LNCaP clone FGC (cell line): ENCODE measurements around the gene STK36.

Experiments
- DNase-seq: peaks from one replicate; pipeline ENCODE4 v3.0.0-alpha.2; 2011; ENCODE audit warnings: low read depth
- H3K4me3 ChIP-seq: 2 replicates; pipeline ENCODE4 v1.5.1; 2011; ENCODE audit warnings: mild to moderate bottlenecking, low read depth, low read length, control low read depth
- CTCF ChIP-seq: IDR thresholded peaks from 2 replicates; pipeline ENCODE4 v1.5.1; 2012; ENCODE audit warnings: mild to moderate bottlenecking; ENCODE audit not compliant: control insufficient read depth, insufficient read depth; ENCODE audit errors: extremely low read depth

STK36 gene

DNA sequence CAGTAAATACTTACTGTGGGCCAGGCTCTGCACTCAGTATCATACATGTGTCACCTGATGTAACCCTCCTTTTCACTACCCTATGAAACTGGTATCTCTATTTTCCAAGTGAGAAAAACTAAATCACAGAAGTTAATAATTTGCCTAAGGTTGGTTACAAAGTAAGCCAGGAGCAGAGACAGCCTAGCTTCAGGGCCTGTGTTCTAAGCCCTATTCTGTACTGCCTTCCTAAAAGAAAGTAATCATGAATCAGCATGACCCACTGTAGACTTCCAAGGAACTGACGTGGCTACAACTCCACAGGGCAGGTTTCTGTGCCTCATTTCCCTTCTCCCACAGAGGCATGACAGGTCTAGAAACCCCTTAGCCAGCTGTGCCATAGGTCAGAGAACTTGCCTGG, 26.8 kb upstream of the STK36 start:
- no peak for TF ChIP-seq CTCF
- no peak for DNase-seq
- no peak overlapping the region for H3K4me3 ChIP-seq

DNA sequence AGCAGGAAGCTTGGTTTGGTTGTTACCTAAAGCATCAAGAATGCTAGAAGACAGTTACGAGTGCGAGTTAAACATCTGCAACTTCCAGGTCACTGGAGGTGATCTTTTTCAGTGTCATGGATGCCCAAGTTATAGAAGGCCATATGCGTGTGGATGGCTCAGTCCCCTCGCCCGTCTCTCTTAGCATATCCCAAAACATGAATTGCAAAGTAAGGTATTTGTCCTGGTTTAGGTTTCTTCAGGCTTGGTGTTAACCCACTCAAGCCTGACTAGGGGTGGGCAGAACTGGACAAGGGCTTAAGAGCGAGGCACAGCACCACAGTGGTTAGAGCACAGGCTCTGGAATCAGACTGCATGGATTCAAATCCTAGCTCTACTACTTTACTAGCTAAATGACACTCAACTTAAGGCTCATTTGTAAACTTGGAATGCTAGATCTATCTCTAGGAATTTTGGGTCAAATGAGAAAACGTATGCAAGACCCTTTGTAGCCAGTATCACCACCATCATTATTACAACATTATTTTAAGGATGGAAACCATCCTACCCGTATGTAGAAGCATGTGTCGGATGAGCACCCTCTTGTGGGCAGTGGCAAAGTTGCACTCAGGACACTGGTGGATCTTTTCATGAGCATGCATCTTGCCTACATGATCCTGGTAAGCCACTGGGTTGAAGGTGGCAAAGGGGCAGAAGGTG, 23.6 kb upstream of the STK36 start:
- DNase-seq = no peak
- peak; percentile 82 for TF ChIP-seq CTCF
- no peak overlapping the region for H3K4me3 ChIP-seq

DNA sequence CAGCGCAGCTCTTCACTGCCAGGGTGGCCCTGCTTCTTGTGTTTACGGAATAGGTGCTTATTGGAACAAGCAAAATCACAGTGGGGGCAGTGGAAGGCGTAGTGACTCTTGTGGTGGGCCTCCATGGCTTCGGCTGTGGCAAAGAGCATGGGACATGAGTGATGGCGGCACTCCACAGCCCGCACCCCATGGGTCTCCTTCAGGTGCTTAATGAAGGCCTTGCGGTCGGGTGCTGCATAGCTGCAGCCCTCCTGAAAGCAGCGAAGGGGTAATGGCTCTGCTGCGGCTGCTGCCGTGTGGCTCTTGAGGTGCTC, 23.1 kb upstream of the STK36 start:
- DNase-seq = no peak
- H3K4me3 ChIP-seq = no peak overlapping the region
- TF ChIP-seq CTCF = no peak

DNA sequence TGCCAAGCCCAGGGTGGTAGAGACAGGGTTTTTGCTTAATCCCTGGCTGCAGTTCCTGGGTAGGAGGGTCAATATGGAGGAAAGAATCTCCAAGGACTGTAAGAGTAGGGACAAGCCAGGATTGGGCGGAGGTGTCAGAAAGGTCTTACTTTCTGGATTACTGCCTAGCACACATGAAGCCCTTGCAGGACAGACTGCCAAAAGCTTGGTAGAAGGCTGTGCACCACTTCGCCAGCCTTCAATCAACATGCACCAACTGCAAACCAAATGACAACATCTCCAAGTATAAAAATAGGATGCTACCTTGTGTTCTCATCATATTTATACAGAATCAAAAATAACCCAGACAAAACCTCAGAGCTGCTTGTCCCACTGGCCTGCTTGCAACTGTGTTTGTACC, 16.1 kb upstream of the STK36 start:
- no peak for DNase-seq
- no peak overlapping the region for H3K4me3 ChIP-seq
- no peak for TF ChIP-seq CTCF

DNA sequence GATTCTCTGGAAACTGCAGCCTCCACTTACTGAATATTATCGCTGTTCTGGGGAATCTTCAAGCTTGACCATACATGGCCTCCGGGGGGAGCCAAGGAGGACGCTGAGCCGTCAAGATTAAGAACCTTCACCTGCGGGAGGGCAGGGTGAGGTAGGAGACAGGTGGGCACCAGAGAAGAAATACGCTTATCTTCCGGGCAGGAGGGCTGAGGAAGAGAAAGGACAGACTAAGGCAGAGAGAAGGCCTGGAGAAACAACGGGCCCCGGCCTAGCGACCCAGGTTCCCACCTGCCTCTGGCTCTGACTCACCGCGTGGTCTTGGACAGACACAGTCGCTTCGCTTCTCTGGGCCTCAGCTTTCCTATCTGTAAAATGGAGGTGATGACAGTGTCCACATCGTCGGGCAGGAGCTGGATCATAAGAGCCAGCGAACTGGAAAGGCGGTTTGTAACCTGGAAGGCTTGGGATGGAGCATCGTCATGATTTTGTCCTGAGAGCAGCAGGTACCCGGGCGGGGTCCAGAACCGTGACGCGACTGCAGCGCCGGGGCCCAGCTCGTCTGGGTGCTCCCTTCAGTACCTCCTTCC, 13.1 kb upstream of the STK36 start:
- H3K4me3 ChIP-seq = peak overlapping the region; percentile 94
- DNase-seq = no peak
- TF ChIP-seq CTCF = peak; percentile 35

DNA sequence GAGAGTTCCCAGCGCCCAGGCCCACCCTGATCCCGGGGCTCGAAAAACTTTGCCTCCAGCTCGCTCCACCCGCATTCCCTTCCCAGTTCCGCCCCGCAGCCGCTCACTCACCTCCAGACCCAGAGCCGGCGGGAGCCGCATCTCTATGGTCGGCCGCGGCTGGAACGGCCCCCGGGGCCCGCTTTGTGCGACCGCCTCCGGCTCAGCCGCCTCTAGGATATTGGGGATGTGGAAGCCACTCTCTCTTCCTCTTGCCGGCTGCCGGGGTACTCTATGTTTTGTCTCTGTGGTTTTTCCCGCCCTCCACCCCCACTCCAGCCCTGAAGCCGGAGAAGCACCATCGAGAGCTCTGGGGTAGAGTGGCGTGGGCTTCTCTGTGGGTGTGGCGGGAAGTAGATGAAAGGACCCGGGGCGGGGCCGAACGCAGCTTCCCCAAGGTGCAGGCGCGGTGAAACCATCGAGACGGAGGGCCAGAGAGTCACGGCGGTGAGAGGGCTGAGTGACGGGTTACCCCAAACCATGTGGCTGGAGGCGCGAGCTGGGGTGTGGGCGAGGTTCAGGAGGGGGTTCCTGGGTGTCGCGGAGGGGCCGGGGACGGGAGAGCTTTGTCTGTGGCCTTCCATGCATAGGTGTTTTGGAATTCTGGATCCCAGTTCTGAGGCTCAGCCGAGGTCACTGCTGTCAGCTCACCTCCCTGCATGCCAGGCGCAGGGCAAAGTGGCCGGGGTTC, 12.5 kb upstream of the STK36 start, which contains the start of the genes BCS1L and ZNF142:
BCS1L (plus strand) TSS at position 426 of the 730 bp plus-strand sequence. CDS start 1,305 bp downstream, outside the sequence.
ZNF142 (minus strand) TSS at position 366 of the 730 bp plus-strand sequence. CDS start 3,194 bp downstream, outside the sequence.
- TF ChIP-seq CTCF = no peak
- DNase-seq = peak; percentile 36
- peak within 1 kb of the TSS; percentile 94 for H3K4me3 ChIP-seq
